A549 (cell line): ENCODE data around the gene USP34. TPM values are rescaled to one million over a fixed set of nuclear protein-coding genes. Genes with fewer than 3 reads are reported as not detected.

Source experiments
- ATAC-seq, 2 experiments: fragments of 200-7000 bp in 1 of 2; fragments of >200 bp in 1 of 2; cut with Nextera tagmentation in 1 of 2; cut with Tn5 transposase in 1 of 2; 3 replicates each; pipeline versions ENCODE4 v1.8.0 to v1.9.1; 2018 to 2020; ENCODE audit warnings: mild to moderate bottlenecking in 1 of 2, moderate library complexity in 1 of 2
- CTCF ChIA-PET: fragments of 300-600 bp; sonication (Branson Sonifier 250); formaldehyde crosslinking; extraction: SDS; loops from one replicate; lab custom pipeline; 2021; ENCODE audit warnings: antibody characterized with exemption, inconsistent platforms; lab: Yijun Ruan, JAX
- POLR2A ChIA-PET: fragments of 350-600 bp; formaldehyde crosslinking; extraction: SDS; loops from one replicate; lab custom pipeline; 2021; ENCODE audit warnings: antibody characterized with exemption, inconsistent platforms; lab: Yijun Ruan, JAX
- DNase-seq, 2 experiments: peaks; one replicate each; pipeline versions ENCODE4 v3.0.0 to v3.0.0-alpha.2; 2011 to 2016; ENCODE audit warnings: low read depth in 1 of 2, low spot score in 1 of 2
- FAIRE-seq: peaks from 2 replicates; lab custom pipeline; 2011; peaks lifted over from hg19 to GRCh38; lab: Jason Lieb, UNC
- H3K27ac ChIP-seq, 2 experiments: fragments of >200 bp; sonication (Bioruptor Twin); formaldehyde crosslinking; 3 replicates each; pipeline ENCODE4 v1.5.1; 2016 to 2017
- H3K4me1 ChIP-seq: fragments of >200 bp; sonication (Bioruptor Twin); formaldehyde crosslinking; 3 replicates; pipeline ENCODE4 v1.6.1; 2016
- H3K4me2 ChIP-seq: fragments of >200 bp; sonication (Bioruptor Twin); formaldehyde crosslinking; 3 replicates; pipeline ENCODE4 v1.6.1; 2016
- H3K4me3 ChIP-seq: fragments of >200 bp; sonication (Bioruptor Twin); formaldehyde crosslinking; 3 replicates; pipeline ENCODE4 v1.5.1; 2016
- H3K9me3 ChIP-seq: fragments of >200 bp; sonication (Bioruptor Twin); formaldehyde crosslinking; 3 replicates; pipeline ENCODE4 v1.6.1; 2016
- ATOH8 ChIP-seq: fragments of 250-450 bp; sonication (Bioruptor Pico); IDR thresholded peaks from 2 replicates; pipeline ENCODE4 v1.5.0; 2020; ENCODE audit warnings: low read depth, mild to moderate bottlenecking, moderate library complexity
- CBX2 ChIP-seq: fragments of 200-600 bp; sonication (generic); IDR thresholded peaks from 2 replicates; pipeline ENCODE4 v1.6.1; 2016; ENCODE audit warnings: low read depth, mild to moderate bottlenecking, borderline replicate concordance
- CHD4 ChIP-seq: fragments of 200-600 bp; sonication (generic); IDR thresholded peaks from 2 replicates; pipeline ENCODE4 v1.6.1; 2016; ENCODE audit warnings: antibody characterized with exemption, mild to moderate bottlenecking, borderline replicate concordance
- CTCF ChIP-seq: fragments of >200 bp; sonication (Bioruptor Twin); formaldehyde crosslinking; IDR thresholded peaks from 3 replicates; pipeline ENCODE4 v1.5.1; 2016
- EHMT2 ChIP-seq: fragments of 200-600 bp; sonication (generic); IDR thresholded peaks from 2 replicates; pipeline ENCODE4 v1.6.1; 2016; ENCODE audit warnings: antibody characterized with exemption, low read depth, mild to moderate bottlenecking, moderate library complexity
- FOSB ChIP-seq: fragments of 250-450 bp; sonication (Bioruptor Pico); IDR thresholded peaks from 2 replicates; pipeline ENCODE4 v1.5.0; 2020; ENCODE audit warnings: mild to moderate bottlenecking, moderate library complexity
- GATA3 ChIP-seq: IDR thresholded peaks from 2 replicates; pipeline ENCODE4 v1.6.1; 2012; ENCODE audit warnings: borderline replicate concordance
- JUN ChIP-seq, 2 experiments: fragments of >200 bp; sonication (Bioruptor Twin); formaldehyde crosslinking; IDR thresholded peaks; 2 replicates in 1 of 2; 3 replicates in 1 of 2; pipeline ENCODE4 v1.6.1; 2016 to 2017
- JUNB ChIP-seq: fragments of >200 bp; sonication (Bioruptor Twin); formaldehyde crosslinking; IDR thresholded peaks from 2 replicates; pipeline ENCODE4 v1.6.1; 2016
- KDM1A ChIP-seq: fragments of 200-600 bp; sonication (generic); IDR thresholded peaks from 2 replicates; pipeline ENCODE4 v1.6.1; 2016; ENCODE audit warnings: low read depth, mild to moderate bottlenecking
- MAFK ChIP-seq: fragments of 450-650 bp; IDR thresholded peaks from 2 replicates; pipeline ENCODE4 v1.6.1; 2014; ENCODE audit not compliant: partially characterized antibody
- MAZ ChIP-seq: fragments of 150-350 bp; IDR thresholded peaks from 2 replicates; pipeline ENCODE4 v1.6.1; 2014; ENCODE audit warnings: antibody characterized with exemption, low read depth, low read length, borderline replicate concordance
- NFE2L2 ChIP-seq: fragments of 150-350 bp; conservative IDR thresholded peaks from 2 replicates; pipeline ENCODE4 v1.6.1; 2014; ENCODE audit warnings: low read length
- NPAS2 ChIP-seq: fragments of 250-450 bp; sonication (Bioruptor Pico); IDR thresholded peaks from 2 replicates; pipeline ENCODE4 v1.8.0; 2022; ENCODE audit warnings: mild to moderate bottlenecking, moderate library complexity, borderline replicate concordance
- PBX3 ChIP-seq: IDR thresholded peaks from 2 replicates; pipeline ENCODE4 v1.6.1; 2012
- RAD21 ChIP-seq, 2 experiments: fragments of >200 bp in 1 of 2; sonication (Bioruptor Twin) in 1 of 2; formaldehyde crosslinking in 1 of 2; IDR thresholded peaks in 1 of 2; conservative IDR thresholded peaks in 1 of 2; 2 replicates in 1 of 2; 3 replicates in 1 of 2; pipeline ENCODE4 v1.6.1; 2012 to 2018; ENCODE audit warnings: inconsistent platforms in 1 of 2
- RARB ChIP-seq: fragments of 250-450 bp; sonication (Bioruptor Pico); IDR thresholded peaks from 2 replicates; pipeline ENCODE4 v1.8.0; 2021; ENCODE audit warnings: mild to moderate bottlenecking, moderate library complexity
- RFX5 ChIP-seq: fragments of 450-650 bp; IDR thresholded peaks from 2 replicates; pipeline ENCODE4 v1.7.1; 2014; ENCODE audit warnings: antibody characterized with exemption, mild to moderate bottlenecking, moderate library complexity
- RNF2 ChIP-seq: fragments of 200-600 bp; sonication (generic); IDR thresholded peaks from 2 replicates; pipeline ENCODE4 v1.6.1; 2016; ENCODE audit warnings: low read depth, mild to moderate bottlenecking, antibody characterized with exemption, moderate library complexity, borderline replicate concordance
- SMC3 ChIP-seq: fragments of >200 bp; sonication (Bioruptor Twin); formaldehyde crosslinking; IDR thresholded peaks from 3 replicates; pipeline ENCODE4 v1.6.1; 2018; ENCODE audit warnings: inconsistent platforms
- ZFP36 ChIP-seq: fragments of 450-650 bp; IDR thresholded peaks from 2 replicates; pipeline ENCODE4 v1.6.1; 2014; ENCODE audit warnings: borderline replicate concordance; ENCODE audit not compliant: partially characterized antibody
- ZNF302 ChIP-seq: fragments of 250-450 bp; sonication (Bioruptor Pico); IDR thresholded peaks from 2 replicates; pipeline ENCODE4 v1.9.0; 2021; ENCODE audit warnings: inconsistent platforms, mild to moderate bottlenecking, moderate library complexity
- ZSCAN20 ChIP-seq: fragments of 250-450 bp; sonication (Bioruptor Pico); IDR thresholded peaks from 2 replicates; pipeline ENCODE4 v1.8.0; 2022; ENCODE audit warnings: mild to moderate bottlenecking, moderate library complexity
- WGBS: methylation state at CpG from one replicate; pipeline ENCODE4 v1.1.6; 2017; ENCODE audit errors: missing lambda C conversion rate; 5-methylcytosine and 5-hydroxymethylcytosine counted together
- polyA plus RNA-seq, 4 experiments: library from polyadenylated mRNA; depleted of rRNA in 3 of 4; stranded (reverse); fragments of >200 nt; fragmentation: RNase III in 1 of 4; extraction: RNeasy Plus Mini Kit Qiagen cat#74134 plus additional on column Dnase treatment in 1 of 4; gene quantifications; 2 replicates in 3 of 4; 3 replicates in 1 of 4; pipeline ENCODE4 v1.2.3, GENCODE V29; 2011 to 2017

Gene USP34
- polyA plus RNA-seq, 2 of the 4 experiments (the other 2 are of a cell fraction), result 47.7 to 132 TPM

- H3K27ac ChIP-seq, result no peak overlapping the region
- POLR2A ChIA-PET, result no interaction called here
- DNase-seq (no peak), FAIRE-seq (no peak), ATAC-seq (no peak)
- H3K4me1 ChIP-seq, result no peaks in the 10 kb centered on the region
- CTCF ChIA-PET, result interaction anchor here (0.8 to 0.9 kb wide), 2 partner anchors 8 to 52 kb away, joined by 3 to 5 read pairs; no protein-coding TSS in a partner anchor
- H3K9me3 ChIP-seq, result no peaks in the 10 kb centered on the region
- H3K4me2 ChIP-seq, result no peak overlapping the region
- 91% methylated on average over 4 of the region's 4 CpGs for WGBS
- no peak overlapping the region for H3K4me3 ChIP-seq
- TF ChIP-seq JUN (IDR thresholded peaks at IDR 0.05) (no peak), RFX5 (no peak), CBX2 (no peak), JUNB (no peak), RAD21 (conservative IDR thresholded peaks at IDR 0.05 in 1 of 2, IDR thresholded peaks at IDR 0.05 in 1 of 2) (no peak), CTCF (no peak), CHD4 (no peak), EHMT2 (no peak), FOSB (CRISPR knock-in tag) (no peak), KDM1A (no peak), ZNF302 (no peak)
Measured at GRCh38 chr2:61380056-61380881, 90.6 kb downstream of the USP34 start.

GRCh38 chr2:61379521-61379920 lies 91.4 kb downstream of the USP34 start:
- ATAC-seq (no peak), FAIRE-seq (no peak), DNase-seq (no peak)
- no peaks in the 10 kb centered on the region for H3K4me1 ChIP-seq
- no peaks in the 10 kb centered on the region for H3K9me3 ChIP-seq
- ChIA-PET CTCF (interaction anchor here (0.8 kb wide), 1 partner anchor 53 kb away, joined by 5 read pairs; no protein-coding TSS in a partner anchor), POLR2A (no interaction called here)
- no peak overlapping the region for H3K4me2 ChIP-seq
- 93% methylated on average over 2 of the region's 2 CpGs for WGBS
- TF ChIP-seq ATOH8 (no peak), PBX3 (no peak), ZSCAN20 (CRISPR knock-in tag) (no peak), MAFK (no peak), KDM1A (no peak), CBX2 (no peak), GATA3 (no peak)
- H3K4me3 ChIP-seq, result no peak overlapping the region
- no peak overlapping the region for H3K27ac ChIP-seq

- H3K4me2 ChIP-seq, result no peak overlapping the region
- H3K27ac ChIP-seq, result no peak overlapping the region
- no peak for DNase-seq
- H3K9me3 ChIP-seq, result no peaks in the 10 kb centered on the region
- 90% methylated on average over 5 of the region's 5 CpGs for WGBS
- ChIA-PET POLR2A (no interaction called here), CTCF (interaction anchor here (0.6 to 0.8 kb wide), 2 partner anchors 23 to 499 kb away, joined by 3 to 4 read pairs; no protein-coding TSS in a partner anchor)
- no peak for TF ChIP-seq MAZ
- TF ChIP-seq SMC3, result no peak
- no peak for TF ChIP-seq RNF2
- TF ChIP-seq NFE2L2, result no peak
- TF ChIP-seq ZFP36, result no peak
- TF ChIP-seq RARB (CRISPR knock-in tag), result no peak
- no peak for TF ChIP-seq NPAS2 (CRISPR knock-in tag)
- TF ChIP-seq MAFK, result peak; percentile 86
- H3K4me3 ChIP-seq, result no peak overlapping the region
- FAIRE-seq, result no peak
- no peaks in the 10 kb centered on the region for H3K4me1 ChIP-seq
- ATAC-seq, result no peak
Measured at GRCh38 chr2:61378281-61378680, 92.6 kb downstream of the USP34 start.
